IMR-90 (cell line): Measurements from ENCODE around the gene SLC16A2. TPM values are rescaled to one million over a fixed set of nuclear protein-coding genes. Genes with fewer than 3 reads are reported as not detected.

Experiments
- ATAC-seq: fragments of 200-7000 bp; cut with Tn5 transposase; 2 replicates; pipeline ENCODE4 v1.9.1; 2020; ENCODE audit warnings: low read depth, mild to moderate bottlenecking, moderate library complexity
- BruUV-seq: library from RNA; stranded (reverse); fragments of 400-500 nt; replicated peaks from 2 replicates; lab custom pipeline; 2021; lab: Mats Ljungman, UMichigan
- CTCF ChIA-PET: fragments of 300-600 bp; formaldehyde crosslinking; extraction: SDS; loops from one replicate; lab custom pipeline; 2021; ENCODE audit warnings: antibody characterized with exemption; lab: Yijun Ruan, JAX
- POLR2A ChIA-PET: fragments of 300-600 bp; sonication (Branson Sonifier 250); formaldehyde crosslinking; loops from one replicate; lab custom pipeline; 2022; ENCODE audit warnings: antibody characterized with exemption; ENCODE audit not compliant: unreplicated experiment; lab: Charles Lee
- DNase-seq: peaks from one replicate; pipeline ENCODE4 v3.0.0; 2013
- H2AFZ ChIP-seq: replicated peaks from 2 replicates; pipeline ENCODE3; 2013; ENCODE audit warnings: low read length, mild to moderate bottlenecking; ENCODE audit not compliant: poor library complexity
- H2AK5ac ChIP-seq: 2 replicates; pipeline ENCODE4 v1.6.1; 2013; ENCODE audit warnings: low read depth, low read length, inconsistent platforms
- H2AK9ac ChIP-seq: replicated peaks from 2 replicates; pipeline ENCODE3; 2013; ENCODE audit warnings: mild to moderate bottlenecking, low read depth, low read length, moderate library complexity; ENCODE audit not compliant: poor library complexity
- H2BK120ac ChIP-seq: 2 replicates; pipeline ENCODE4 v1.6.1; 2013; ENCODE audit warnings: low read depth, low read length, inconsistent platforms
- H2BK15ac ChIP-seq: 3 replicates; pipeline ENCODE4 v1.6.1; 2013; ENCODE audit warnings: low read depth, low read length, inconsistent platforms
- H2BK20ac ChIP-seq: 2 replicates; pipeline ENCODE4 v1.6.1; 2013; ENCODE audit warnings: low read depth, mild to moderate bottlenecking, inconsistent platforms, low read length, moderate library complexity
- H2BK5ac ChIP-seq: 2 replicates; pipeline ENCODE4 v1.6.1; 2013; ENCODE audit warnings: mild to moderate bottlenecking, low read depth, low read length, inconsistent platforms; ENCODE audit not compliant: poor library complexity, severe bottlenecking
- H3K14ac ChIP-seq: replicated peaks from 2 replicates; pipeline ENCODE4 v1.6.1; 2013; ENCODE audit warnings: low read depth, low read length, inconsistent platforms
- H3K18ac ChIP-seq: 2 replicates; pipeline ENCODE4 v1.6.1; 2013; ENCODE audit warnings: low read depth, low read length, control low read depth
- H3K23ac ChIP-seq: 2 replicates; pipeline ENCODE4 v1.6.1; 2013; ENCODE audit warnings: low read depth, low read length, inconsistent platforms
- H3K27ac ChIP-seq: 2 replicates; pipeline ENCODE4 v1.5.1; 2013; ENCODE audit warnings: mild to moderate bottlenecking, control low read depth, low read length; ENCODE audit not compliant: insufficient read depth
- H3K27me3 ChIP-seq: 2 replicates; pipeline ENCODE4 v1.6.1; 2013; ENCODE audit warnings: low read length; ENCODE audit not compliant: control insufficient read depth, insufficient read depth
- H3K36me3 ChIP-seq: 2 replicates; pipeline ENCODE4 v1.6.1; 2013; ENCODE audit warnings: low read length, mixed read lengths; ENCODE audit not compliant: control insufficient read depth, insufficient read depth
- H3K4ac ChIP-seq: 2 replicates; pipeline ENCODE4 v1.6.1; 2013; ENCODE audit warnings: low read depth, low read length, inconsistent platforms
- H3K4me1 ChIP-seq: 2 replicates; pipeline ENCODE4 v1.6.1; 2013; ENCODE audit warnings: low read length, mixed read lengths; ENCODE audit not compliant: control insufficient read depth, insufficient read depth
- H3K4me2 ChIP-seq: 2 replicates; pipeline ENCODE4 v1.6.1; 2013; ENCODE audit warnings: low read depth, mild to moderate bottlenecking, control low read depth, low read length, moderate library complexity
- H3K4me3 ChIP-seq: 2 replicates; pipeline ENCODE4 v1.5.1; 2013; ENCODE audit warnings: low read depth, mild to moderate bottlenecking, control low read depth, low read length, moderate library complexity; ENCODE audit not compliant: insufficient read depth
- H3K56ac ChIP-seq: 2 replicates; pipeline ENCODE4 v1.6.1; 2013; ENCODE audit warnings: low read length, inconsistent platforms; ENCODE audit not compliant: insufficient read depth; ENCODE audit errors: extremely low read depth
- H3K79me1 ChIP-seq, 2 experiments: 2 replicates each; pipeline ENCODE4 v1.6.1; 2013; ENCODE audit warnings: low read length in 2 of 2, inconsistent platforms in 1 of 2, low read depth in 1 of 2
- H3K9ac ChIP-seq: 2 replicates; pipeline ENCODE4 v1.6.1; 2013; ENCODE audit warnings: low read depth, low read length, control low read depth
- H3K9me1 ChIP-seq: 2 replicates; pipeline ENCODE4 v1.6.1; 2013; ENCODE audit warnings: low read length, inconsistent platforms; ENCODE audit not compliant: insufficient read depth
- H3K9me3 ChIP-seq: 2 replicates; pipeline ENCODE4 v1.6.1; 2013; ENCODE audit warnings: low read length; ENCODE audit not compliant: control insufficient read depth, insufficient read depth
- H4K20me1 ChIP-seq: 2 replicates; pipeline ENCODE4 v1.6.1; 2013; ENCODE audit warnings: low read length, inconsistent platforms; ENCODE audit not compliant: insufficient read depth
- H4K5ac ChIP-seq: 2 replicates; pipeline ENCODE4 v1.6.1; 2013; ENCODE audit warnings: mild to moderate bottlenecking, low read depth, low read length, control low read depth
- H4K8ac ChIP-seq, 2 experiments: 2 replicates each; pipeline ENCODE4 v1.6.1; 2013; ENCODE audit warnings: low read depth in 2 of 2, low read length in 2 of 2, control low read depth in 1 of 2, inconsistent platforms in 1 of 2
- H4K91ac ChIP-seq: 2 replicates; pipeline ENCODE4 v1.6.1; 2013; ENCODE audit warnings: low read depth, low read length, inconsistent platforms; ENCODE audit not compliant: insufficient read depth
- BHLHE40 ChIP-seq: fragments of 150-350 bp; IDR thresholded peaks from 2 replicates; pipeline ENCODE4 v1.6.1; 2016; ENCODE audit warnings: mild to moderate bottlenecking, low read depth, low read length
- CEBPB ChIP-seq: IDR thresholded peaks from 2 replicates; pipeline ENCODE4 v1.6.1; 2012; ENCODE audit warnings: low read depth, low read length, improper control_type of control experiment
- CHD1 ChIP-seq: IDR thresholded peaks from 2 replicates; pipeline ENCODE4 v1.6.1; 2012; ENCODE audit warnings: low read depth, low read length, improper control_type of control experiment
- CTCF ChIP-seq: conservative IDR thresholded peaks from 2 replicates; pipeline ENCODE4 v1.5.1; 2012; ENCODE audit warnings: mild to moderate bottlenecking, low read depth, low read length, improper control_type of control experiment
- ELK1 ChIP-seq: fragments of 150-350 bp; IDR thresholded peaks from 2 replicates; pipeline ENCODE4 v1.6.1; 2016; ENCODE audit warnings: low read depth, mild to moderate bottlenecking, low read length, moderate library complexity, borderline replicate concordance
- FOS ChIP-seq: fragments of 150-350 bp; IDR thresholded peaks from 2 replicates; pipeline ENCODE4 v1.6.1; 2016; ENCODE audit warnings: low read depth, low read length
- MAFK ChIP-seq: IDR thresholded peaks from 2 replicates; pipeline ENCODE4 v1.6.1; 2012; ENCODE audit warnings: low read depth, low read length, improper control_type of control experiment
- MAZ ChIP-seq: IDR thresholded peaks from 2 replicates; pipeline ENCODE4 v1.6.1; 2012; ENCODE audit warnings: low read depth, mild to moderate bottlenecking, low read length, improper control_type of control experiment, moderate library complexity, borderline replicate concordance
- MXI1 ChIP-seq: IDR thresholded peaks from 2 replicates; pipeline ENCODE4 v1.6.1; 2012; ENCODE audit warnings: low read depth, mild to moderate bottlenecking, low read length, moderate library complexity, borderline replicate concordance
- NFE2L2 ChIP-seq: fragments of 150-350 bp; IDR thresholded peaks from 2 replicates; pipeline ENCODE4 v1.6.1; 2016; ENCODE audit warnings: low read depth, mild to moderate bottlenecking, low read length
- POLR2A ChIP-seq: IDR thresholded peaks from 2 replicates; pipeline ENCODE4 v1.6.1; 2012; ENCODE audit warnings: mild to moderate bottlenecking, low read depth, low read length
- RAD21 ChIP-seq: IDR thresholded peaks from 2 replicates; pipeline ENCODE4 v1.6.1; 2012; ENCODE audit warnings: low read length, improper control_type of control experiment
- RCOR1 ChIP-seq: IDR thresholded peaks from 2 replicates; pipeline ENCODE4 v1.6.1; 2012; ENCODE audit warnings: mild to moderate bottlenecking, low read length, improper control_type of control experiment; ENCODE audit not compliant: insufficient replicate concordance
- RFX5 ChIP-seq: IDR thresholded peaks from 2 replicates; pipeline ENCODE4 v1.8.0; 2012; ENCODE audit warnings: low read depth, mild to moderate bottlenecking, low read length, moderate library complexity
- SMC3 ChIP-seq: fragments of 150-350 bp; IDR thresholded peaks from 2 replicates; pipeline ENCODE4 v1.6.1; 2016; ENCODE audit warnings: low read depth, mild to moderate bottlenecking, antibody characterized with exemption, low read length, moderate library complexity
- USF2 ChIP-seq: fragments of 150-350 bp; IDR thresholded peaks from 2 replicates; pipeline ENCODE4 v1.6.1; 2017; ENCODE audit warnings: mild to moderate bottlenecking, antibody characterized with exemption, low read length, low read depth
- dilution Hi-C: fragments of 300-500 bp; cut with HindIII; formaldehyde crosslinking; loops from one replicate; pipeline ENCODE4 v1.14.3; 2018; ENCODE audit warnings: low sequenced_read_pairs; ENCODE audit not compliant: unreplicated experiment
- in situ Hi-C: fragments of 300-500 bp; cut with MboI; formaldehyde crosslinking; loops from 3 replicates; pipeline ENCODE4 v1.14.3; 2019; ENCODE audit warnings: low sequenced_read_pairs, inconsistent platforms, mixed read lengths
- intact Hi-C: fragments of 100-400 bp; cut with micrococcal nuclease; formaldehyde crosslinking; loops from 2 replicates; pipeline ENCODE4 v1.10.0; 2022
- polyA plus RNA-seq, 3 experiments: library from polyadenylated mRNA; depleted of rRNA; stranded (reverse); fragments of >200 nt; gene quantifications; 2 replicates each; pipeline ENCODE4 v1.2.3, GENCODE V29; 2012; ENCODE audit warnings: low replicate concordance in 1 of 3
- total RNA-seq: library from RNA; depleted of rRNA; stranded (reverse); fragments of >200 nt; gene quantifications from 2 replicates; pipeline ENCODE4 v1.2.3, GENCODE V29; 2012

The SLC16A2 gene
- total and polyA plus RNA-seq, 2 of the 4 experiments (the other 2 are of a cell fraction), result 6.1 to 23.8 TPM

- H3K36me3 ChIP-seq, result no peaks in the 10 kb centered on the region
- no peaks in the 10 kb centered on the region for H3K79me1 ChIP-seq
- no peak overlapping the region for H3K56ac ChIP-seq
- no peak overlapping the region for H2AFZ ChIP-seq
- POLR2A ChIA-PET, result no interaction called here
- no peak for ATAC-seq
- no TSS peak for BruUV-seq
- no peak overlapping the region for H3K23ac ChIP-seq
- no peak for TF ChIP-seq SMC3
- TF ChIP-seq USF2, result no peak
- TF ChIP-seq MAFK, result no peak
- no peak for TF ChIP-seq POLR2A
- TF ChIP-seq BHLHE40, result no peak
- TF ChIP-seq RFX5, result no peak
- no peak for TF ChIP-seq CHD1
- TF ChIP-seq CTCF, result no peak
- TF ChIP-seq MXI1, result no peak
- no peak for TF ChIP-seq ELK1
- TF ChIP-seq RCOR1, result no peak
- TF ChIP-seq CEBPB, result no peak
- no peak for TF ChIP-seq MAZ
- no peak for TF ChIP-seq FOS
- TF ChIP-seq NFE2L2, result no peak
- TF ChIP-seq RAD21, result no peak
- H2AK5ac ChIP-seq, result no peak overlapping the region
- H2AK9ac ChIP-seq, result no peak overlapping the region
- no peaks in the 10 kb centered on the region; the same call in 1 of the 2 replicates for H3K9me1 ChIP-seq
- dilution Hi-C loops (no loop called here), intact Hi-C loops (no loop called here), in situ Hi-C loops (no loop called here)
- H3K27me3 ChIP-seq, result peaks cover 5% of the 10 kb centered on the region
- H3K18ac ChIP-seq, result no peak overlapping the region
- no peak overlapping the region for H3K4me2 ChIP-seq
- H4K8ac ChIP-seq, result no peak overlapping the region
- no peaks in the 10 kb centered on the region for H3K9me3 ChIP-seq
- no peaks in the 10 kb centered on the region; the same call in 1 of the 2 replicates for H4K20me1 ChIP-seq
- no peak overlapping the region for H3K9ac ChIP-seq
- no peak overlapping the region for H3K4ac ChIP-seq
- H3K4me1 ChIP-seq, result no peaks in the 10 kb centered on the region
- no peak overlapping the region for H2BK120ac ChIP-seq
- H2BK20ac ChIP-seq, result no peak overlapping the region
- no peak for DNase-seq
- no peak overlapping the region for H3K4me3 ChIP-seq
- no peak overlapping the region for H3K27ac ChIP-seq
- H4K91ac ChIP-seq, result no peak overlapping the region
- no peak overlapping the region for H2BK5ac ChIP-seq
- H4K5ac ChIP-seq, result no peak overlapping the region
- CTCF ChIA-PET, result no interaction called here
- H2BK15ac ChIP-seq, result no peak overlapping the region
- H3K14ac ChIP-seq, result no peak overlapping the region
Measured at GRCh38 chrX:74498924-74499323, 77.6 kb downstream of the SLC16A2 start.
